ENCODE results near the gene STON2. TPM values are rescaled to one million over a fixed set of nuclear protein-coding genes. Genes with fewer than 3 reads are reported as not detected.

Gene STON2
- total RNA-seq, 2 experiments from 2014 or later, result 0.13 TPM; not detected in 1

DNA sequence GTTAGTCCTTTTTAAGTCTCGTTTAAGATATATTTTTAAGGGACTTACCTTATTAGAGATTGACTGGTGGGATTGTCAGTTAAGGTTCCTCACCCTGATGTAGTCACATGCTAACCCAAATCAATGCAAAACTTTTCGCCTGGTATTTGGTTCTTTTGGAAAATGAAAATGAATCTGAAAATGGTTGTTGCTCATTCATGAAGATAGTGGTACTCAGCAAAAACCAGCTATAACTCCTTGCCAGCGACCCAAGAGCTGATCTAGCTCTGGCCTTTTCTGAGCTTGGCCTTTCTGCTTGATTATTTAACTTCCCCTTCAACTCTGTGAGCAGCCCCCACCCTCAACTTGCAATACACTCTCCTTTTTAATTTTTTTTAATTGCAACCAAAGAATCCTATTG is 94.4 kb downstream of the STON2 start:
- Mint-ChIP-seq H3K27ac (no peak overlapping the region), H3K27me3 (ENCODE audit: low read depth) (no peaks in the 10 kb centered on the region), H3K36me3 (ENCODE audit: low read depth) (no peaks in the 10 kb centered on the region), H3K9me3 (ENCODE audit: insufficient read depth) (no peaks in the 10 kb centered on the region), H3K4me3 (no peak overlapping the region), H3K4me1 (ENCODE audit: low read depth) (peaks cover 10% of the 10 kb centered on the region)
- ChIA-PET POLR2A (no interaction called here), CTCF (interaction anchor here (0.8 kb wide), 1 partner anchor 36 kb away, joined by 3 read pairs; no protein-coding TSS in a partner anchor)
- no peak for ATAC-seq
- DNase-seq, result no peak

DNA sequence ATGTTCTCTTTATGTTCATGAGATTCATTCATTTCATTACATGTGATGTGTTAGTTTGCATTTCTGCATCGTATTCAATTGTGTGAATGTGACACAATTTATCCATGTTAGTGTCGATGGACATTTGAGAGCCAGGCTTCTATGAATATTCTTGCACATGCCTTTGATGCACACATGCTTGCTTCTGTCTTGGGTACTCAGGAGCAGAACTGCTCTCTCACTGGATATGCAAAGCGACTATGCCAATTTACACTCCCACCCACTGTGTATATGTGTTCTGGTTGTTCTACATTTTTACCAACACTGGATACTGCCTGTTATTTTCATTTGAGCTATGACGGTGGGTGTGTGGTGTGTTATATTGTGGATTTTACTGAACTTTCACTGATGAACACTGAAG is 95.1 kb downstream of the STON2 start:
- Mint-ChIP-seq H3K9me3 (ENCODE audit: insufficient read depth) (no peaks in the 10 kb centered on the region), H3K36me3 (ENCODE audit: low read depth) (no peaks in the 10 kb centered on the region), H3K27ac (no peak overlapping the region), H3K4me3 (no peak overlapping the region), H3K27me3 (ENCODE audit: low read depth) (no peaks in the 10 kb centered on the region), H3K4me1 (ENCODE audit: low read depth) (peaks cover 10% of the 10 kb centered on the region)
- CTCF ChIA-PET, result interaction anchor here (0.8 kb wide), 1 partner anchor 35 kb away, joined by 3 read pairs; no protein-coding TSS in a partner anchor
- ATAC-seq (no peak), DNase-seq (no peak)
- POLR2A ChIA-PET, result no interaction called here

DNA sequence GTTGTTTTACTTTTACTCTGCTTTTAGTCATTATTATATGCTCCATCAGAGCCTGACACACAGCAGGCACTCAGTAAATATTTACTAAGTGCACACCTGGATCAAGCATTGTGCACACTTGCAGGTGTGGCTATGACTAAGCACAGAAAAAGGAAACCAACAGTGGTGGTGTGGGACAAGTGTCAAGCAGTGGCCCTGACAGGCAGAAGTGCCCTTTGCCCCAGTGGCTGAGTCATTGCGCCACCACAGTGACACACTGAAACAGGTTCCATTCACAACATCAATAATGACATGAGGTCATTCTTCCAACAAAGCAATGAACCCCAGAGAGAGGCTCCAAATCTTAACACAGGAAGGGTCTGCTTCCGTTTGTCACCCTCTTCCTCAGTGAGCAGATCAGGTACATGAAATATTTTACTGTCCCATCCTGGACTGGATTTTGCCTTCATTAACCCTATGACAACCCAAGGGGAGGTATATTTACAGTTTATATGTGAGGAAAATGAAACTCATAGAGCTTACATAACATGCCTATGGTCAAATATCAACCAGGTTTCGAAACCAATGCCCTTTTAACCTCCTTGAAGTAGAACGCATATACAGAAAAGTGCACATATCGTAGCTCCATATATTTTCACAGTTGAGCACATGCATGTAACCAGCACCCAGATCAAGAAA is 96.7 kb downstream of the STON2 start:
- ATAC-seq, result no peak
- Mint-ChIP-seq H3K4me1 (ENCODE audit: low read depth) (peaks cover 10% of the 10 kb centered on the region), H3K27me3 (ENCODE audit: low read depth) (no peaks in the 10 kb centered on the region), H3K27ac (no peak overlapping the region), H3K9me3 (ENCODE audit: insufficient read depth) (no peaks in the 10 kb centered on the region), H3K36me3 (ENCODE audit: low read depth) (no peaks in the 10 kb centered on the region), H3K4me3 (no peak overlapping the region)
- ChIA-PET POLR2A (no interaction called here), CTCF (interaction anchor here (0.9 kb wide), 1 partner anchor 162 kb away, joined by 3 read pairs; no protein-coding TSS in a partner anchor)
- peak; percentile 49 for DNase-seq

DNA sequence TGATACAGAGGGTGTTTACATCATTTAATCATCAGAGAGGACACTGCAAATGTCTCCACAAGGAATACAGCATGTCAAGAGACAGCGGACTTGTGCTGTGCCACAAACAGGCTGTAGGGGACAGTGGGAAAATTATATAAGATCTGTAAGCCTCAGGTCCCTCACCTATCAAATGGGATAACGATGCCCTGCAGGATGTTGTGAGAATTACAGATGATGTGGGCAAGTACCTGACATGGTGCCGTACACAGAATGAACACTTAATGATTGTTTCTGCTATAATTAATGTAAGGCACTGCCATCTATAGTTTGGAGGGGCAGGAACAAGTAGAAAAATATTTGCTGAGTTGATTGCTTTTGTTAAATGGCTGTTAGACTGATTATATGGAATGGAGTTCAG is 97.5 kb downstream of the STON2 start:
- Mint-ChIP-seq H3K36me3 (ENCODE audit: low read depth) (no peaks in the 10 kb centered on the region), H3K4me1 (ENCODE audit: low read depth) (peaks cover 10% of the 10 kb centered on the region), H3K4me3 (no peak overlapping the region), H3K27ac (no peak overlapping the region), H3K9me3 (ENCODE audit: insufficient read depth) (no peaks in the 10 kb centered on the region), H3K27me3 (ENCODE audit: low read depth) (no peaks in the 10 kb centered on the region)
- ChIA-PET CTCF (no interaction called here), POLR2A (no interaction called here)
- DNase-seq (no peak), ATAC-seq (no peak)

DNA sequence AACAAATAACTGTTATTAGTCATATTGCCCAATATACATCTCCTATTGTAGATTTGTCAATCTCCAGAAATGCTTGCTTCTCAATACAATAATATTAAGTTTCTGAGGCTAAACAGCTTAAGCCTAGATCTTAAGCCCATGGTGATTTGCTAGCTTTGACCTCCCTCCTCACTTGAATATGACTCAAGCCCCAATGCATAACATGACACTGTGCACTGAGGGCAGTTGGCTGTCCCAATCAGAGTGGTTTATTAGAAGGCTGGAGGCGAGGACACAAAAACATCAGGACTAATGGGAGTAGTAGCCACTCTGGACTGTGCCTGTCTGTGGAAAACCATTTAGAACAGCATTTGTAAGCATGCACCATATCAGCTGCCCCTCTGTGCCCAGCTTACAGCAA is 98.3 kb downstream of the STON2 start:
- POLR2A ChIA-PET, result no interaction called here
- Mint-ChIP-seq H3K4me3 (no peak overlapping the region), H3K27ac (no peak overlapping the region), H3K4me1 (ENCODE audit: low read depth) (peaks cover 10% of the 10 kb centered on the region), H3K36me3 (ENCODE audit: low read depth) (no peaks in the 10 kb centered on the region), H3K9me3 (ENCODE audit: insufficient read depth) (no peaks in the 10 kb centered on the region), H3K27me3 (ENCODE audit: low read depth) (no peaks in the 10 kb centered on the region)
- DNase-seq, result no peak
- no peak for ATAC-seq
- CTCF ChIA-PET, result interaction anchor here (1.0 kb wide), 1 partner anchor 163 kb away, joined by 3 read pairs; no protein-coding TSS in a partner anchor

DNA sequence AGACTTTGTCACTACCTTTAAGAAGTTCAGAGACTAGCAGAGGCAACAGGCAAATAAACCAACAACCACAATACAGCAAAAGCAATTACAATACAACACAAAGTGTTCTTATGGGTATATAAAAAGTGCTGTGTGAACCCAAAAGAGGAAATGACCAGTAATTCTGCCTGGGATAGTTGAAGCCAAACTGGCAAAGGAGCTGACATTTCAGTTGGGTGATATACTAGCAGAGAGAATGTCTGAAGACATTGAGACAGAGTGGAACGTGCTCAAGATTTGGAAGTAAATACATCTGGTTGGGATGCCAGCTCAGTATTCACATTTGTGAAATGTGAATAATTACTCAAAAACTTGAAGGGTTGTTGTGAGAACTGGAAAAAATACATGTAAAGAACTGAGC is 98.8 kb downstream of the STON2 start:
- no peaks in the 10 kb centered on the region for H3K27me3 Mint-ChIP-seq (ENCODE audit: low read depth)
- DNase-seq (no peak), ATAC-seq (no peak)
- H3K4me3 Mint-ChIP-seq, result no peak overlapping the region
- CTCF ChIA-PET, result interaction anchor here (1.0 kb wide), 1 partner anchor 163 kb away, joined by 3 read pairs; no protein-coding TSS in a partner anchor
- H3K27ac Mint-ChIP-seq, result no peak overlapping the region
- H3K9me3 Mint-ChIP-seq (ENCODE audit: insufficient read depth), result no peaks in the 10 kb centered on the region
- POLR2A ChIA-PET, result no interaction called here
- no peaks in the 10 kb centered on the region for H3K36me3 Mint-ChIP-seq (ENCODE audit: low read depth)
- H3K4me1 Mint-ChIP-seq (ENCODE audit: low read depth), result peaks cover 10% of the 10 kb centered on the region

DNA sequence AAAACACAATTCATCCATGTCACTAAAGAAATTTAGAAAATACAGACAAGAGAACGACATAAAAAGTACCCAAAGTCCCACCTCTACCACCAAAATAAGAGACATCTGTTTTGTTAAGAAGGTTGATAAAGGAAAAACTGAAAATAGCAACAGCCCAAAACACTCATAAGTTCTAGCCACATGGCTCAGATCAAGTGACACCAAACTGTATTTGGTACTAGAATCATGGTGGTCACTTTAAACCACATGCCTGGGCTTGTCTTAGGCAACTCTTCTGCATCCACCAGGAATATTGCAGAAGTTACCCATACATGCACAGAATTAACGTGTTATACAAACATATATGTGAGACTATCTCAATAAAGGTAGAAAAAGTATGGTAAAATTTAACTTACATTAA is 101.2 kb downstream of the STON2 start:
- ChIA-PET POLR2A (no interaction called here), CTCF (no interaction called here)
- H3K27ac Mint-ChIP-seq, result no peak overlapping the region
- H3K9me3 Mint-ChIP-seq (ENCODE audit: insufficient read depth), result no peaks in the 10 kb centered on the region
- no peak for ATAC-seq
- peaks cover 10% of the 10 kb centered on the region for H3K4me1 Mint-ChIP-seq (ENCODE audit: low read depth)
- no peak overlapping the region for H3K4me3 Mint-ChIP-seq
- no peaks in the 10 kb centered on the region for H3K36me3 Mint-ChIP-seq (ENCODE audit: low read depth)
- no peaks in the 10 kb centered on the region for H3K27me3 Mint-ChIP-seq (ENCODE audit: low read depth)
- no peak for DNase-seq

DNA sequence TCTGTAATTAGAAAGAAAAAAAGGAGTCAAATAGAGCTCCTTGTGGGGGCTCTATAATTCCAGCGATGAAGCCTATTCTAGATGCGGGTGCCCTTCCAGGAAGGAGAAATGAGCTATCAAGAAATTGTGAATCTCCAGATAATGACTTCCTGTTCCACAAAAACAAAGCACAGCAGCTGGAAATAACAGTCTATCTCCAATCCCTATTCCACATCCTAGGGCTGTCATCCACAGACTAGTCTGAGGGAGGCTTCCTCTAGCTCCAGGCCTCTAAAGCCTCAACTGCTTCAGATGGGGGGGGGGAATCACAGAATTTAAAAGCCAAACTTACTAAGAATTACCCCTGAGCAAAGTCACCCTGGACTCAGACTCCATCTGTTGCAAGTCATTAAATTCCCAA is 102.0 kb downstream of the STON2 start:
- Mint-ChIP-seq H3K27me3 (ENCODE audit: low read depth) (no peaks in the 10 kb centered on the region), H3K9me3 (ENCODE audit: insufficient read depth) (no peaks in the 10 kb centered on the region), H3K36me3 (ENCODE audit: low read depth) (no peaks in the 10 kb centered on the region), H3K4me1 (ENCODE audit: low read depth) (peaks cover 3% of the 10 kb centered on the region), H3K4me3 (no peak overlapping the region), H3K27ac (no peak overlapping the region)
- ChIA-PET CTCF (no interaction called here), POLR2A (no interaction called here)
- DNase-seq (no peak), ATAC-seq (no peak)

DNA sequence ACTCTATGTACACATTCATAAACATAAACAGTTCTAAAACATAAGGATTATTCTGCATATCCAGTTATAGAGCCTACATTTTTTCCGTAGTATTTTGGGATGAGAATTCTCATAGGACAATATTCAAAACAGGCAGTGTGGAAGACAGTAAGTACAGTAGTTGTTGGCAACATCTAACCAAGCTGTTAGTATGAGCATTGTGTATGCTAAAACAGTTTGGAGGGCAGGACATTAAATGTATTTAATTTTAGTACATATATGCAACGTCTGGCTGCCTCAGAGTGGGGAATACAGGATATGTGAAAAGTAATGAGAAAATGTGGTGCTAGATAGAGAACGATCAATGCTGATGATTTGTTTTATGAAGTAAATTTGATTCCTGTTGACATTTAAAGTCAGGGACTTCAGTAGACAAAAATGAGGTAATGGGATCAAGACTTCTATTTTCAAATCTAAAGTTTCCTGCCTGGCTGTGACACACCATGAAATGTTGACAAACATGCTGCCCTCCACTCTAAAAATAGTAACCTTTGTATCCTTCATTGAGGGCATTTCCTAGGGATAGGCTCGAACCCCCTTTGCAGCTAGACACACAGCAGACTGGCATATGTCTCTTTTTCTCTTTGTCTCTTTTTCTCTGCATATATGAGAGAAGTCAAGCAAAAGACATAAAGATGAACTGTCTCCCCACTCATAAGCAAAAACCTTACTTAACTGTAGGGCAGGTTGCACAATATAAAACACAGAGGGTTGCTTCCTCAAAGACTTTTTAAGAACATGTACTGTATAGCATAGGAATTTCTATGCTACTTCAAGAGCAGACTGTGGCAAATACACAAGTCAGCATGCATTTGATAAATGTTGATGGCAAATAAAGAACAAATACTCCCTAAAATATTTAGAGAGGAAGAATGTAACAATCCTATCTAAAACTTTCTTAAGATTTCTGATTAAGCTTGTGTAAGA is 103.9 kb downstream of the STON2 start:
- CTCF ChIA-PET, result no interaction called here
- no peaks in the 10 kb centered on the region for H3K36me3 Mint-ChIP-seq (ENCODE audit: low read depth)
- peaks cover 1% of the 10 kb centered on the region for H3K27me3 Mint-ChIP-seq (ENCODE audit: low read depth)
- no peak overlapping the region for H3K27ac Mint-ChIP-seq
- ATAC-seq (no peak), DNase-seq (no peak)
- POLR2A ChIA-PET, result no interaction called here
- H3K4me1 Mint-ChIP-seq (ENCODE audit: low read depth), result no peaks in the 10 kb centered on the region
- no peaks in the 10 kb centered on the region for H3K9me3 Mint-ChIP-seq (ENCODE audit: insufficient read depth)
- H3K4me3 Mint-ChIP-seq, result no peak overlapping the region

DNA sequence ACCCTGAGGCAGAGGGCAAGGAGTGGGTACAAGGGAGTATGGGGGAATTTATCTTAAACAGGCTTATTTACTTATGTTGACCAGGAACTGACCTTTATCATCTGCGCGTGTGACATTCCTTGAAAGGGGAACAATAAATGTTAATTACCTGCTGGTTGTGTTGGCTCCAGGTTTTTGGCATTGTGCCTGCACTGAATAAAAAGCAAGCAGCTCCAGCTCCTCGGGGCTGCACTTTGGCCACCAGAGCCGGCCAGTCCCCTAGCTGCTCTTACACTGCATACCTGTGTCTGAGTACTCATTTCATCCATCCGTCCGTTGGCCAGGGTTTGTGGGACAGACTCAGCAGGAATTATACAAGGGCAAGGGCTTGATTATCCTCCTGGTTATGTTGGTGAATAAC is 110.6 kb downstream of the STON2 start:
- no peak for ATAC-seq
- no peaks in the 10 kb centered on the region for H3K4me1 Mint-ChIP-seq (ENCODE audit: low read depth)
- no peak overlapping the region for H3K4me3 Mint-ChIP-seq
- DNase-seq, result no peak
- no peak overlapping the region for H3K27ac Mint-ChIP-seq
- peaks cover 6% of the 10 kb centered on the region for H3K27me3 Mint-ChIP-seq (ENCODE audit: low read depth)
- ChIA-PET POLR2A (no interaction called here), CTCF (no interaction called here)
- no peaks in the 10 kb centered on the region for H3K36me3 Mint-ChIP-seq (ENCODE audit: low read depth)
- no peaks in the 10 kb centered on the region for H3K9me3 Mint-ChIP-seq (ENCODE audit: insufficient read depth)

DNA sequence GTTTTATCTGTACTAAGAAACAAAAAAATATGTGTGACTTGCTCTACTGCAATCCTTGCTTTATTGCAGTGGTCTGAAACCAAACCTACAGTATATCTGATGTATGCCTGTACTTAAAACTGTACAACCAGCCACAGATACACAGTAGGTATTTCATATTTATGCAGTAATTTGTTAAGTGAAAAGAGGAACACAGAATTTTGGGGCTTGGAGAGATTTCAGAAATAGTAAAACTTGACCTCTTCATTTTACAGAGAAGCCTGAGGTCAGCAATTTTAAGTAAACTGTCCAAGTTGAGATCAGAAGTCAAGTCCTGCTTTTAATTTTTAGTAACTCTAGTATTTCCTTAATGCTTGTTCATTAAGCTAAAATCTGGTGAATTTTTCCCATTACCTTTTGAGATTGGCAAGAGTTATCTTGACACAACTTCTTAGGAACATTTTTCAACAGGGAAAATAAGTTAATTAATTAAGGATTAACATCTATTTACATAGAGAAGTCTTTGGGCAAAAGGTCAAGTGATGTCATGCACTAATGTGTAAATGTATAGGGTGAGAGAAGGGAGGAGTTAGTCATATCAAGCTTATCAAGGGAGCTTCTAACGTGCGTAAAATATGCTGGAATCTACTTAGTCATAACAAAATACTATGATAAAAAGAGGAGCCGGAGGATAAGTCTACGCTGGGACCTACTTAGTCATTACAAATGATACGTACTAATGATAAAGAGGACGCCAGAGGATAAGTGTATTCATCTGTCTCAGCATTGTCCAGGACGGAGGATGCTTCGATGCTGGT is 113.4 kb downstream of the STON2 start:
- H3K4me1 Mint-ChIP-seq (ENCODE audit: low read depth), result no peaks in the 10 kb centered on the region
- ChIA-PET CTCF (no interaction called here), POLR2A (no interaction called here)
- H3K27me3 Mint-ChIP-seq (ENCODE audit: low read depth), result peaks cover 5% of the 10 kb centered on the region
- no peak for ATAC-seq
- no peak for DNase-seq
- H3K4me3 Mint-ChIP-seq, result no peak overlapping the region
- no peak overlapping the region for H3K27ac Mint-ChIP-seq
- no peaks in the 10 kb centered on the region for H3K9me3 Mint-ChIP-seq (ENCODE audit: insufficient read depth)
- H3K36me3 Mint-ChIP-seq (ENCODE audit: low read depth), result no peaks in the 10 kb centered on the region

DNA sequence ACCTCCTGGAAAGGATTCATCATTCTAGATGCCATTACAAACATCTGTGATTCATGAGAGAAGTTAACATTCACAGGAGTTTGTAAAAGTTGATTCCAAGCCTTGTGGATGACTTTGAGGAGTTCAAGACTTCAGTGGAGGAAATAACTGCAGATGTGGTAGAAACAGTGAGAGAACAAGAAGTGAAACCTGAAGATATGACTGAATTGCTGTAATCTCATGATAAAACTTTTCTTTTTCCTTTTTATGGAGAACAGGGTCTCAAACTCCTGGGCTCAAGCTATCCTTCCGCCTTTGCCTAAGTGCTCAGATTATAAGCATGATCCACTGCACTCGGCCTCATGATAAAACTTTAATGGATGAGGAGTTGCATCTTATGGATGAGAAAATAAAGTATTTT is 114.9 kb downstream of the STON2 start:
- no peak for ATAC-seq
- Mint-ChIP-seq H3K4me3 (no peak overlapping the region), H3K27ac (no peak overlapping the region), H3K4me1 (ENCODE audit: low read depth) (no peaks in the 10 kb centered on the region), H3K9me3 (ENCODE audit: insufficient read depth) (no peaks in the 10 kb centered on the region), H3K27me3 (ENCODE audit: low read depth) (peaks cover 4% of the 10 kb centered on the region), H3K36me3 (ENCODE audit: low read depth) (no peaks in the 10 kb centered on the region)
- POLR2A ChIA-PET, result no interaction called here
- no peak for DNase-seq
- CTCF ChIA-PET, result no interaction called here
